GM08714 (cell line): ENCODE results near the gene ZFHX2.

Experiments
- H3K4me3 ChIP-seq: fragments of 200-500 bp; sonication (Bioruptor generic); 2 replicates; pipeline ENCODE4 v1.5.1; 2014; ENCODE audit warnings: mild to moderate bottlenecking, low read length, inconsistent platforms
- ZNF274 ChIP-seq: IDR thresholded peaks from 2 replicates; pipeline ENCODE4 v1.6.1; 2012; ENCODE audit warnings: mild to moderate bottlenecking, low read depth, low read length

Gene ZFHX2

GRCh38 chr14:23517650-23518326 lies 33.8 kb downstream of the ZFHX2 start:
- no peak overlapping the region for H3K4me3 ChIP-seq
- TF ChIP-seq ZNF274: no peak

- TF ChIP-seq ZNF274: no peak
- H3K4me3 ChIP-seq: no peak overlapping the region
Observed at GRCh38 chr14:23514644-23514957, 37.0 kb downstream of the ZFHX2 start.

GRCh38 chr14:23513818-23514643 lies 37.5 kb downstream of the ZFHX2 start:
- no peak for TF ChIP-seq ZNF274
- H3K4me3 ChIP-seq: no peak overlapping the region

- TF ChIP-seq ZNF274: no peak
- no peak overlapping the region for H3K4me3 ChIP-seq
Observed at GRCh38 chr14:23513005-23513817, 38.4 kb downstream of the ZFHX2 start.

GRCh38 chr14:23512156-23512555 lies 39.4 kb downstream of the ZFHX2 start:
- TF ChIP-seq ZNF274: no peak

GRCh38 chr14:23494223-23494622 lies 57.3 kb downstream of the ZFHX2 start:
- H3K4me3 ChIP-seq: no peak overlapping the region
- no peak for TF ChIP-seq ZNF274

More at GRCh38 chr14:23512156-23512555, 39.4 kb downstream of the ZFHX2 start:
- H3K4me3 ChIP-seq: no peak overlapping the region; the same call in 1 of the 2 replicates

GRCh38 chr14:23492618-23493272 lies 58.8 kb downstream of the ZFHX2 start:
- no peak overlapping the region for H3K4me3 ChIP-seq
- no peak for TF ChIP-seq ZNF274

GRCh38 chr14:23487216-23487615 lies 64.3 kb downstream of the ZFHX2 start:
- TF ChIP-seq ZNF274: no peak
- H3K4me3 ChIP-seq: no peak overlapping the region

GRCh38 chr14:23486036-23486435 lies 65.5 kb downstream of the ZFHX2 start:
- H3K4me3 ChIP-seq: no peak overlapping the region
- no peak for TF ChIP-seq ZNF274

- no peak overlapping the region for H3K4me3 ChIP-seq
- no peak for TF ChIP-seq ZNF274
Observed at GRCh38 chr14:23485326-23485725, 66.2 kb downstream of the ZFHX2 start.

GRCh38 chr14:23483236-23483854 lies 68.2 kb downstream of the ZFHX2 start:
- no peak overlapping the region for H3K4me3 ChIP-seq
- no peak for TF ChIP-seq ZNF274

- H3K4me3 ChIP-seq: no peak overlapping the region
- no peak for TF ChIP-seq ZNF274
Observed at GRCh38 chr14:23482823-23483148, 68.8 kb downstream of the ZFHX2 start.

- no peak overlapping the region for H3K4me3 ChIP-seq
- TF ChIP-seq ZNF274: no peak
Observed at GRCh38 chr14:23481979-23482822, 69.4 kb downstream of the ZFHX2 start.
